IMR-90 (cell line): Measurements from ENCODE around the gene HOMER3. TPM values are rescaled to one million over a fixed set of nuclear protein-coding genes. Genes with fewer than 3 reads are reported as not detected.

Experiments
- ATAC-seq: fragments of 200-7000 bp; cut with Tn5 transposase; 2 replicates; pipeline ENCODE4 v1.9.1; 2020; ENCODE audit warnings: low read depth, mild to moderate bottlenecking, moderate library complexity
- BruUV-seq: library from RNA; stranded (reverse); fragments of 400-500 nt; replicated peaks from 2 replicates; lab custom pipeline; 2021; lab: Mats Ljungman, UMichigan
- CTCF ChIA-PET: fragments of 300-600 bp; formaldehyde crosslinking; extraction: SDS; loops from one replicate; lab custom pipeline; 2021; ENCODE audit warnings: antibody characterized with exemption; lab: Yijun Ruan, JAX
- POLR2A ChIA-PET: fragments of 300-600 bp; sonication (Branson Sonifier 250); formaldehyde crosslinking; loops from one replicate; lab custom pipeline; 2022; ENCODE audit warnings: antibody characterized with exemption; ENCODE audit not compliant: unreplicated experiment; lab: Charles Lee
- DNase-seq: peaks from one replicate; pipeline ENCODE4 v3.0.0; 2013
- H2AFZ ChIP-seq: replicated peaks from 2 replicates; pipeline ENCODE3; 2013; ENCODE audit warnings: low read length, mild to moderate bottlenecking; ENCODE audit not compliant: poor library complexity
- H2AK5ac ChIP-seq: 2 replicates; pipeline ENCODE4 v1.6.1; 2013; ENCODE audit warnings: low read depth, low read length, inconsistent platforms
- H2AK9ac ChIP-seq: replicated peaks from 2 replicates; pipeline ENCODE3; 2013; ENCODE audit warnings: mild to moderate bottlenecking, low read depth, low read length, moderate library complexity; ENCODE audit not compliant: poor library complexity
- H2BK120ac ChIP-seq: 2 replicates; pipeline ENCODE4 v1.6.1; 2013; ENCODE audit warnings: low read depth, low read length, inconsistent platforms
- H2BK15ac ChIP-seq: 3 replicates; pipeline ENCODE4 v1.6.1; 2013; ENCODE audit warnings: low read depth, low read length, inconsistent platforms
- H2BK20ac ChIP-seq: 2 replicates; pipeline ENCODE4 v1.6.1; 2013; ENCODE audit warnings: low read depth, mild to moderate bottlenecking, inconsistent platforms, low read length, moderate library complexity
- H2BK5ac ChIP-seq: 2 replicates; pipeline ENCODE4 v1.6.1; 2013; ENCODE audit warnings: mild to moderate bottlenecking, low read depth, low read length, inconsistent platforms; ENCODE audit not compliant: poor library complexity, severe bottlenecking
- H3K14ac ChIP-seq: replicated peaks from 2 replicates; pipeline ENCODE4 v1.6.1; 2013; ENCODE audit warnings: low read depth, low read length, inconsistent platforms
- H3K18ac ChIP-seq: 2 replicates; pipeline ENCODE4 v1.6.1; 2013; ENCODE audit warnings: low read depth, low read length, control low read depth
- H3K23ac ChIP-seq: 2 replicates; pipeline ENCODE4 v1.6.1; 2013; ENCODE audit warnings: low read depth, low read length, inconsistent platforms
- H3K27ac ChIP-seq: 2 replicates; pipeline ENCODE4 v1.5.1; 2013; ENCODE audit warnings: mild to moderate bottlenecking, control low read depth, low read length; ENCODE audit not compliant: insufficient read depth
- H3K27me3 ChIP-seq: 2 replicates; pipeline ENCODE4 v1.6.1; 2013; ENCODE audit warnings: low read length; ENCODE audit not compliant: control insufficient read depth, insufficient read depth
- H3K36me3 ChIP-seq: 2 replicates; pipeline ENCODE4 v1.6.1; 2013; ENCODE audit warnings: low read length, mixed read lengths; ENCODE audit not compliant: control insufficient read depth, insufficient read depth
- H3K4ac ChIP-seq: 2 replicates; pipeline ENCODE4 v1.6.1; 2013; ENCODE audit warnings: low read depth, low read length, inconsistent platforms
- H3K4me1 ChIP-seq: 2 replicates; pipeline ENCODE4 v1.6.1; 2013; ENCODE audit warnings: low read length, mixed read lengths; ENCODE audit not compliant: control insufficient read depth, insufficient read depth
- H3K4me2 ChIP-seq: 2 replicates; pipeline ENCODE4 v1.6.1; 2013; ENCODE audit warnings: low read depth, mild to moderate bottlenecking, control low read depth, low read length, moderate library complexity
- H3K4me3 ChIP-seq: 2 replicates; pipeline ENCODE4 v1.5.1; 2013; ENCODE audit warnings: low read depth, mild to moderate bottlenecking, control low read depth, low read length, moderate library complexity; ENCODE audit not compliant: insufficient read depth
- H3K56ac ChIP-seq: 2 replicates; pipeline ENCODE4 v1.6.1; 2013; ENCODE audit warnings: low read length, inconsistent platforms; ENCODE audit not compliant: insufficient read depth; ENCODE audit errors: extremely low read depth
- H3K79me1 ChIP-seq, 2 experiments: 2 replicates each; pipeline ENCODE4 v1.6.1; 2013; ENCODE audit warnings: low read length in 2 of 2, inconsistent platforms in 1 of 2, low read depth in 1 of 2
- H3K9ac ChIP-seq: 2 replicates; pipeline ENCODE4 v1.6.1; 2013; ENCODE audit warnings: low read depth, low read length, control low read depth
- H3K9me1 ChIP-seq: 2 replicates; pipeline ENCODE4 v1.6.1; 2013; ENCODE audit warnings: low read length, inconsistent platforms; ENCODE audit not compliant: insufficient read depth
- H3K9me3 ChIP-seq: 2 replicates; pipeline ENCODE4 v1.6.1; 2013; ENCODE audit warnings: low read length; ENCODE audit not compliant: control insufficient read depth, insufficient read depth
- H4K20me1 ChIP-seq: 2 replicates; pipeline ENCODE4 v1.6.1; 2013; ENCODE audit warnings: low read length, inconsistent platforms; ENCODE audit not compliant: insufficient read depth
- H4K5ac ChIP-seq: 2 replicates; pipeline ENCODE4 v1.6.1; 2013; ENCODE audit warnings: mild to moderate bottlenecking, low read depth, low read length, control low read depth
- H4K8ac ChIP-seq, 2 experiments: 2 replicates each; pipeline ENCODE4 v1.6.1; 2013; ENCODE audit warnings: low read depth in 2 of 2, low read length in 2 of 2, control low read depth in 1 of 2, inconsistent platforms in 1 of 2
- H4K91ac ChIP-seq: 2 replicates; pipeline ENCODE4 v1.6.1; 2013; ENCODE audit warnings: low read depth, low read length, inconsistent platforms; ENCODE audit not compliant: insufficient read depth
- RCOR1 ChIP-seq: IDR thresholded peaks from 2 replicates; pipeline ENCODE4 v1.6.1; 2012; ENCODE audit warnings: mild to moderate bottlenecking, low read length, improper control_type of control experiment; ENCODE audit not compliant: insufficient replicate concordance
- WGBS, 2 experiments: methylation state at CpG; one replicate each; pipeline versions ENCODE4 v1.1.5 to v1.1.7; 2013; ENCODE audit warnings: missing lambda C conversion rate in 2 of 2; ENCODE audit not compliant: insufficient read length in 1 of 2; ENCODE audit errors: extremely low coverage in 2 of 2; 5-methylcytosine and 5-hydroxymethylcytosine counted together
- dilution Hi-C: fragments of 300-500 bp; cut with HindIII; formaldehyde crosslinking; loops from one replicate; pipeline ENCODE4 v1.14.3; 2018; ENCODE audit warnings: low sequenced_read_pairs; ENCODE audit not compliant: unreplicated experiment
- in situ Hi-C: fragments of 300-500 bp; cut with MboI; formaldehyde crosslinking; loops from 3 replicates; pipeline ENCODE4 v1.14.3; 2019; ENCODE audit warnings: low sequenced_read_pairs, inconsistent platforms, mixed read lengths
- intact Hi-C: fragments of 100-400 bp; cut with micrococcal nuclease; formaldehyde crosslinking; loops from 2 replicates; pipeline ENCODE4 v1.10.0; 2022
- polyA plus RNA-seq, 3 experiments: library from polyadenylated mRNA; depleted of rRNA; stranded (reverse); fragments of >200 nt; gene quantifications; 2 replicates each; pipeline ENCODE4 v1.2.3, GENCODE V29; 2012; ENCODE audit warnings: low replicate concordance in 1 of 3
- total RNA-seq: library from RNA; depleted of rRNA; stranded (reverse); fragments of >200 nt; gene quantifications from 2 replicates; pipeline ENCODE4 v1.2.3, GENCODE V29; 2012

HOMER3 gene
- total and polyA plus RNA-seq, 2 of the 4 experiments (the other 2 are of a cell fraction), result 53.4 to 77.0 TPM

GRCh38 chr19:18893587-18894253, 47.3 kb downstream of the HOMER3 start:
- Histone ChIP-seq H2BK15ac (no peak overlapping the region), H3K14ac (no peak overlapping the region), H4K20me1 (peaks cover 19% of the 10 kb centered on the region), H2BK20ac (no peak overlapping the region), H3K27ac (no peak overlapping the region), H3K79me1 (no peaks in the 10 kb centered on the region), H2BK120ac (no peak overlapping the region), H3K4me2 (no peak overlapping the region), H3K9me1 (no peaks in the 10 kb centered on the region), H3K56ac (no peak overlapping the region), H4K8ac (no peak overlapping the region), H3K36me3 (peaks cover 1% of the 10 kb centered on the region; the same call in 1 of the 2 replicates), H2AFZ (no peak overlapping the region), H4K5ac (no peak overlapping the region), H2AK5ac (no peak overlapping the region), H3K9me3 (no peaks in the 10 kb centered on the region), H3K18ac (no peak overlapping the region), H3K4ac (no peak overlapping the region), H3K9ac (no peak overlapping the region), H3K27me3 (peaks cover 7% of the 10 kb centered on the region; the same call in 1 of the 2 replicates), H4K91ac (no peak overlapping the region), H2BK5ac (no peak overlapping the region), H3K4me1 (peaks cover 8% of the 10 kb centered on the region; the same call in 1 of the 2 replicates), H3K23ac (no peak overlapping the region), H2AK9ac (no peak overlapping the region), H3K4me3 (no peak overlapping the region)
- dilution Hi-C loops (no loop called here), intact Hi-C loops (no loop called here), in situ Hi-C loops (no loop called here)
- DNase-seq, result no peak
- ATAC-seq, result no peak
- TF ChIP-seq RCOR1, result no peak
- BruUV-seq, result no TSS peak
- ChIA-PET POLR2A (no interaction called here), CTCF (interaction anchor here (1.0 kb wide), 1 partner anchor 93 kb away, joined by 3 read pairs; no protein-coding TSS in a partner anchor)
- WGBS, 2 experiments, result 30% methylated on average over 11 of the region's 18 CpGs; no CpG with 5 or more reads in 1 of the 2 experiments
